ENCODE data around the gene SPTBN2. TPM values are rescaled to one million over a fixed set of nuclear protein-coding genes. Genes with fewer than 3 reads are reported as not detected.

The SPTBN2 gene
- total and polyA plus RNA-seq, 2 of the 8 experiments (the other 6 are each of a cell fraction or from before 2014, with no cell fraction given): 19.1 to 69.0 TPM

DNA sequence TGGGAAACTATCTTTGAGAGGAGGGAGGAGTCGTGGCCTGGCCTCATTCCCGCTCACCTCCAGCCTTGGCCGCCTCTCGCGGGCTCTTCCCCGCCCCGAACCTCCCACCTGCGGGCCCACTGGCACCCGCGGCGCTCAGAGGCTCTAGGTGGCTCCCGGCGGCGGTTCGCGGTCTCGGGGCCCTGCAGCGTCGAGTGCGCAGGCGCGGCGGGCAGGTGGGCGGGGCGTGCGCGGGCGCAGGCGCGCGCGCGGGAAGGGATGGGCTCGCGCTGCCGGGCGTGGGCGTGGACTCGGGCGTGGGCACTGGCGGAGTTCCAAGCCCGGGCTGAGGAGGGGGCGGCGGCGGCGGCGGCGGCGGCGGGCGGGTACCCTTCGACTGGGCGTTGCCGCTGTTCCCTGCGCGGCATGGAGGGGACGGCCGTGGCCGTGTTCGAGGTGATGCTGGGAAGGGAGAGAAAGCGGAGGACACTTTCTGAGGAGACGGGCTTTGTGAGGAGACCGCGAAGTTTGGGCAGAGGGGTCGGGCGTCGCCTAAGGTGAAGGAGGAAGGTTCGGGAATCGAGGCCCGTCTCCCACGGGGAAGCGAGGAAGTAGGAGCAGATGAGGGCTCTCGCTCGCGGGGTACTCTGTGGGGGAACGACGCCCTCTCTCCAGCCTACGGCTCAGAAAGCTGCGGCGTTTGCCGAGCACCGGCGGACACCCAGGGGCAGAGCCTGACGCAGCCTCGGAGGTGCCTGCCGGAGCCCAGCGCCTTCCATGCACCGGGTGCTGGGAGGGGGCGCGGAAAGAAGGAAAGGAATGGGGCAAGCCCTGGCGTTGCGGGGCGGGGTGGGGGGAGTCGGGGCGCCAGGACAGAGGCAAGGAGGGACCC, 15.7 kb upstream of the SPTBN2 start (continued):
- TF ChIP-seq ZNF274 (IDR thresholded peaks at IDR 0.05; ENCODE audit: borderline replicate concordance, extremely low read depth, low read length): no peak
- TF ChIP-seq, protein P1, sequence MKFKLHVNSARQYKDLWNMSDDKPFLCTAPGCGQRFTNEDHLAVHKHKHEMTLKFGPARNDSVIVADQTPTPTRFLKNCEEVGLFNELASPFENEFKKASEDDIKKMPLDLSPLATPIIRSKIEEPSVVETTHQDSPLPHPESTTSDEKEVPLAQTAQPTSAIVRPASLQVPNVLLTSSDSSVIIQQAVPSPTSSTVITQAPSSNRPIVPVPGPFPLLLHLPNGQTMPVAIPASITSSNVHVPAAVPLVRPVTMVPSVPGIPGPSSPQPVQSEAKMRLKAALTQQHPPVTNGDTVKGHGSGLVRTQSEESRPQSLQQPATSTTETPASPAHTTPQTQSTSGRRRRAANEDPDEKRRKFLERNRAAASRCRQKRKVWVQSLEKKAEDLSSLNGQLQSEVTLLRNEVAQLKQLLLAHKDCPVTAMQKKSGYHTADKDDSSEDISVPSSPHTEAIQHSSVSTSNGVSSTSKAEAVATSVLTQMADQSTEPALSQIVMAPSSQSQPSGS (IDR thresholded peaks at IDR 0.05; ENCODE audit: low read length): no peak
- TF ChIP-seq CEBPB (IDR thresholded peaks at IDR 0.05; ENCODE audit: low read depth, low read length): no peak
- TF ChIP-seq POLR2AphosphoS5 (IDR thresholded peaks at IDR 0.05; ENCODE audit: low read depth, low read length): no peak
- TF ChIP-seq RNF2 (IDR thresholded peaks at IDR 0.05; ENCODE audit: borderline replicate concordance, low read depth, low read length, missing control alignments, poor library complexity, severe bottlenecking): no peak
- no peak for TF ChIP-seq JUND (IDR thresholded peaks at IDR 0.05; ENCODE audit: low read length)
- no peak for TF ChIP-seq SP2 (IDR thresholded peaks at IDR 0.05; ENCODE audit: low read length)
- no peak for TF ChIP-seq CBX8 (IDR thresholded peaks at IDR 0.05; ENCODE audit: borderline replicate concordance, low read depth, low read length)
- no peak for TF ChIP-seq CBX5 (IDR thresholded peaks at IDR 0.05; ENCODE audit: low read depth, low read length)
- no peak for TF ChIP-seq TEAD4 (IDR thresholded peaks at IDR 0.05; ENCODE audit: low read depth, low read length)
- TF ChIP-seq CTBP2 (IDR thresholded peaks at IDR 0.05; ENCODE audit: borderline replicate concordance, insufficient read depth, insufficient read length, low read length): no peak
- TF ChIP-seq KDM5A (IDR thresholded peaks at IDR 0.05; ENCODE audit: low read length): no peak
- no peak for TF ChIP-seq TBP (IDR thresholded peaks at IDR 0.05; ENCODE audit: low read depth, low read length)
- no peak for TF ChIP-seq SP4 (IDR thresholded peaks at IDR 0.05; ENCODE audit: low read length)
- no peak for TF ChIP-seq SIN3A (conservative IDR thresholded peaks at IDR 0.05 in 1 of 2, IDR thresholded peaks at IDR 0.05 in 1 of 2; ENCODE audit: low read depth in 1 of 2, low read length in 2 of 2)
- TF ChIP-seq SRF (IDR thresholded peaks at IDR 0.05; ENCODE audit: low read depth, low read length): no peak
- TF ChIP-seq HDAC2 (IDR thresholded peaks at IDR 0.05; ENCODE audit: borderline replicate concordance in 1 of 2, low read depth in 2 of 2, low read length in 2 of 2): peak in 1 of 2 experiments; percentile 81; a peak in 2 of 4 replicates
- TF ChIP-seq MAFK (IDR thresholded peaks at IDR 0.05; ENCODE audit: low read depth, low read length): no peak
- no peak for TF ChIP-seq FOSL1 (IDR thresholded peaks at IDR 0.05; ENCODE audit: insufficient read depth, low read depth, low read length)
- TF ChIP-seq BACH1 (IDR thresholded peaks at IDR 0.05; ENCODE audit: low read length): peak; percentile 37; the same call in 1 of the 2 replicates
- TF ChIP-seq RFX5 (IDR thresholded peaks at IDR 0.05; ENCODE audit: borderline replicate concordance, low read depth, low read length): no peak
- no peak for TF ChIP-seq TCF12 (IDR thresholded peaks at IDR 0.05; ENCODE audit: low read depth, low read length)
- TF ChIP-seq NRF1 (IDR thresholded peaks at IDR 0.05; ENCODE audit: low read depth, low read length): peak; percentile 68

All from H1 (cell line).